KBM-7 (cell line): ENCODE data around the gene MOGAT1.

Experiments
- DNase-seq: peaks from one replicate; pipeline ENCODE4 v3.0.0-alpha.2; 2015
- in situ Hi-C: fragments of 300-500 bp; cut with MboI; formaldehyde crosslinking; loops from 2 replicates; pipeline ENCODE4 v1.14.3; 2020; ENCODE audit warnings: low sequenced_read_pairs, low pct_unique_long_range_greater_than_20kb, mixed read lengths

Gene MOGAT1

DNA sequence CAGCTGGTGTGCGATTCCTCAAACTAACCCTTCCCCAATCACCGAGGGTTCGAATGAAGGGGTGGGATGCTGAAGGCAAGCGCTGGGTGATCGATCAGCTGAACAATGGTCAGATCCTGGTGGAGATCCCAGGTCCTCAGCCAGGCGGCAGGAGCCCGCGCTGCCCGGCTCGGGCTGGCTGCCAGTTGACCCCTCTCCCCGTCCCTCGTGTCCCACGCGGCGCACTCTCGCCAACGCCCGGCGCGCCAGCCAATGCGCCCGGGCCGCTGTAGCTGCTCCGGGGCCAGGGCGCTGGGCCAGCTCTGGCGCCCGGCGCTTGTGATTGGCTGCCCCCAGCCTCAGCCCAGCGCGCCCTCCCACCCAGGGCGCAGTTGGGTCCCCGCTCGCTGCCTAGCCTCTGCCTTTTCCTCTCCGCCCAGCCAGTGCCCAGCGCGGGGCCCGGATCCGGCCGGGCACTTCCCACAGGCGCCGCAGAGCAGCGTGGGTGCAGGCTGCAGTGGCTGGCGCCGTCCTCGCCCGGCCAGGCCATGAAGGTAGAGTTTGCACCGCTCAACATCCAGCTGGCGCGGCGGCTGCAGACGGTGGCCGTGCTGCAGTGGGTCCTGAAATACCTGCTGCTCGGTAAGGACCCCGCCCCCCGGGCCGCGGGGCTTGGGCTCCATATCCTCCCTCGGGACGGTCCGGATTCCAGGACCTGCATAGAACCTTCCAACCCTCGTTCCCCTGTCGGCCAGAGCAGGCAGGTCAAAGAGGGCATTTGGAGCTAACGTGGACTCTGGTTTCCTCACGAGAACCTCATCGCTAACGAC is at the start of gene MOGAT1:
MOGAT1 (plus strand) TSS at position 400 of the 809 bp plus-strand sequence; CDS start at position 528, 128 bp downstream.
- no peak for DNase-seq
- in situ Hi-C loops, result no loop called here

GRCh38 chr2:222621893-222622292 is 49.6 kb upstream of the MOGAT1 start:
- in situ Hi-C loops, result no loop called here
- no peak for DNase-seq

DNA sequence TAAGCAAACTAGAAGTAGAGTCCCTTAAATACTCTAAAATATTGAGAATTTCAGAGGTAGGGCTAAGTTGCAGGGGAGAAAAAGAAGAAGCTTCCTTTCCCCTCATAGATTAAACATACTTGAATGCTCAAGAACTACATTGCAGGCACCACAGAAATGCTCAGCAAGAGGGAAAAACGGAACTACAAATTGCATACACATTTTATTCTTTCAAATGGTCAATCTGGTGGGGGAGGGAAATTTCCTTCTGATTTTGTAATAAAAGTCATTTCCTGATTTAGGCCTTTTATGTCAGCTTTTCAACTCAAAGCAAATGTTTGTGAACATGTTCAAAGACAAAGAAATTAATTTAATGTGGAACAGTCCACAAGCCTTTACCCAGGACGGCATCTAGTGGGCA is 48.5 kb upstream of the MOGAT1 start:
- no peak for DNase-seq
- in situ Hi-C loops, result no loop called here

- no peak for DNase-seq
- in situ Hi-C loops, result no loop called here
These were observed 47.6 kb upstream of the MOGAT1 start for GRCh38 chr2:222623756-222624309.

GRCh38 chr2:222627764-222628163 is 43.7 kb upstream of the MOGAT1 start:
- in situ Hi-C loops, result no loop called here
- no peak for DNase-seq

DNA sequence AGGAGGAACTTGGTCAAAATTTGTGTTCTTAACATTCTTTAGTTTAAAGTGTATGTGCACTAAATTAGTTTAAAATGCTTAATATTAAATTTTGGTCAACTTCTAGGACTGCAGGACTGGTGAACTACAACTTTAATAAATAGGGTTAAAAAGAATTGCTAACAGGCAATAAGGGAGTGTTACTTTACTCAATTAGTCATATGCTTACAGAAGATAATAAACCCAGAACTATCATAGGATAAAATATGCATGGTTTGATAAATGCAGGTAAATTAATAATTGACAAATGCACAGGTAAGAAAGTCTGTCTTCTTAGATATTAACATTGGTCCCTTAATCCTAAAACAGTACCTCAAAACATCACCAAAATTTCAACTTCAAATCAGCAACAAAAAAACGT is 36.2 kb upstream of the MOGAT1 start:
- in situ Hi-C loops, result no loop called here
- no peak for DNase-seq

DNA sequence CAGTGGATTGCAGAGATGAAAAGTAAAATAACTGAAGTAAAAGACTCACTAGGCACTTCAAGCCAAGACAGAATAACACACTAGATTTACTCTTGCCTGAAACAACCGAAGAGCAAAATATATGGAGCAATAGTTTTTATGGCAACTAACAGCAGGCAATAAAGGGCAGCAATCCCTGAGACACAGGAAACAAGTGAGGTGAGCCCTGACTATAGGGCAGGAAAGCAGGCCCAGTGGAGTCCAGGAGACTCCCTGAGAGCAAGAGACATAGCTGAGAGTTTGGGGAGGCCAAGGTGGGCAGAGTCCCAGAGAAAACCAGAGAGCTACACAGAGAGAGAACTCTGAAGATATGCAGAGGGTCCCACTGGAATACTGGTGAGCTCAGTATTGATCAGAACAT is 34.4 kb upstream of the MOGAT1 start:
- in situ Hi-C loops, result no loop called here
- no peak for DNase-seq

- in situ Hi-C loops, result no loop called here
- no peak for DNase-seq
These were observed 30.1 kb upstream of the MOGAT1 start for GRCh38 chr2:222641336-222641735.

- DNase-seq, result no peak
- in situ Hi-C loops, result no loop called here
These were observed 28.3 kb upstream of the MOGAT1 start for GRCh38 chr2:222643134-222643533.

GRCh38 chr2:222646008-222646407 is 25.4 kb upstream of the MOGAT1 start:
- no peak for DNase-seq
- in situ Hi-C loops, result no loop called here

GRCh38 chr2:222649801-222650200 is 21.7 kb upstream of the MOGAT1 start:
- no peak for DNase-seq
- in situ Hi-C loops, result no loop called here

DNA sequence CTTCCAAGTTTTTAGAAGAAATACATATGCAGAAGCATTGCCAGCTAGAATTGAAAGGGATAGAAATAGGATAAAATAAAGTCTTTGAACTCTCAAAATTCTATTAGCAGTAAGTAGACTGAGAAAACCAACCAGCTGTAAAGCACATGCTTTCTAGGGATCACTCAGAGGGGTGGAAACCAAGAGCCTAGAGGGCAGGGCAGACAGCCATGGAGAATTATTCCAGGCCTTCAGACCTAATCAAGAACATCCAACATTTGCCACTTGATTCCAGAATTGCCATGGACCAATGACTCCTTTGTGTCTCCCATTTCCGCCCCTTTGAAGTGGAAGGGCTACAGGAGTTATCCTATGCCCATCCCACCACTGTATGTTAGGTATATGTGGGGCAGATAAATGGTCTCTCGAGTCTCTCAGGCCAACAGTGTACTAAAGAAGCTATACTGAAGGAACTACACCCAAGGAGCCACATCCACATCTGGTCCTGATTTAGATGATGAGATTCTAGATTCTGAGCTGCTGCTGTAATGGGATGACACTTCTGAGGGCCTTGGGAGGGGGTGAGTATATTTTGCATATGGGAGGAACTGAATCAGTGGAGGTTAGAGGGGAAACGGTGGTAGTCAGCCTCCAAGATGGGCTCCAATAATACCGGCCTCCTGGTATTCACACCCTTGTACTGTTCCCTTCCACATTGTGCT is 19.6 kb upstream of the MOGAT1 start:
- no peak for DNase-seq
- in situ Hi-C loops, result no loop called here

DNA sequence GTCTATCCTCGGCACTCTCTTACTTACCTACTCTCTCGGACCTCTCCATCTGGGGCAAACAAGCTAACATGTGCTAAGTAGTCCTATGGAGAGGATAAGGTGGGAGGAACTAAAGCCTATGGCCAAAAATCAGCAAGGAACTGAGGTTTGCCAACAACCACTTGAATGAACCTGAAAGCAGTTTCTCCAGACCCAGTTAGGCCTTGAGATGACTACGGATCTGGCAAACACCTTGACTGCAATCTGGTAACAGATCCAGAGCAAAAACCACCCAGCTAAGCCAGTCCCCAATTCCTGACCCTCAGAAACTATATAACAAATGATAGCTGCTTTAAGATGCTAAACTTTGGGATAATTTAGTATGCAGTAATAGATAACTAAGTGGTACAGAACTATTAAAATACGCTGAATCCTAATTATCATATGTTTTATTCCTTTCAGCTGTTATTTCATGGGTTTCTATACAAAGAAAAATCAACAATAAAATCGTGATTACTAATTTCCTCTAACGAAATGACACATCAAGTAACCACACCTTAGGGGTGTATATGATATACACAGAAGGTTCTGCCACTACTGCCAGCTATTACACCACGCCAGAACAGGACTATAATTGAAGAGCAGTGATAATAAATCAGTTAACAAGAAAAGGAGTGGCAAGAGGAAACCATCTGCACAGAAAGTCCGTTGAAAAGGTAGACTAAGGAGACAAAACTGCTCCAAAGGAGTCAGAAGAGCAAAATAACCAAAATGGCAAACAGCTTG is 18.8 kb upstream of the MOGAT1 start:
- DNase-seq, result peak; percentile 18
- in situ Hi-C loops, result no loop called here

DNA sequence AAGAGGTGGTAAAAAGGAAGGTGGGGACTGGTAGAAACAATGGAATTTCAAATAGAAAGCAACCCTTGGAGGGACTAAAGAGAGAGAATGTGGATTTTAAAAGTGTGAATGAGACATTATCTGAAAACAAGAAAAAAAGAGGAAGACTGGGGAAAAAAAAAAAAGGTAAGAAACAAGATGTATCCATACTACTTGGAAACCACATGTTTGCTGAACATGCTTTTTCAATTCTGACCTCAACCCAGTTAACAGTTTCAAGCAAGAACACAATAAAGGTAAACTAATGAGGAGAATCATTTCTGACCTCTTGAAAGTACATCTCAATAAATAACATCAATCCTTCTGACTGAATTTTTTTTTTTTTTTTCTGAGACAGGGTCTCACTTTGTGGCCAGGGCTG is 18.2 kb upstream of the MOGAT1 start:
- in situ Hi-C loops, result no loop called here
- DNase-seq, result peak; percentile 19

DNA sequence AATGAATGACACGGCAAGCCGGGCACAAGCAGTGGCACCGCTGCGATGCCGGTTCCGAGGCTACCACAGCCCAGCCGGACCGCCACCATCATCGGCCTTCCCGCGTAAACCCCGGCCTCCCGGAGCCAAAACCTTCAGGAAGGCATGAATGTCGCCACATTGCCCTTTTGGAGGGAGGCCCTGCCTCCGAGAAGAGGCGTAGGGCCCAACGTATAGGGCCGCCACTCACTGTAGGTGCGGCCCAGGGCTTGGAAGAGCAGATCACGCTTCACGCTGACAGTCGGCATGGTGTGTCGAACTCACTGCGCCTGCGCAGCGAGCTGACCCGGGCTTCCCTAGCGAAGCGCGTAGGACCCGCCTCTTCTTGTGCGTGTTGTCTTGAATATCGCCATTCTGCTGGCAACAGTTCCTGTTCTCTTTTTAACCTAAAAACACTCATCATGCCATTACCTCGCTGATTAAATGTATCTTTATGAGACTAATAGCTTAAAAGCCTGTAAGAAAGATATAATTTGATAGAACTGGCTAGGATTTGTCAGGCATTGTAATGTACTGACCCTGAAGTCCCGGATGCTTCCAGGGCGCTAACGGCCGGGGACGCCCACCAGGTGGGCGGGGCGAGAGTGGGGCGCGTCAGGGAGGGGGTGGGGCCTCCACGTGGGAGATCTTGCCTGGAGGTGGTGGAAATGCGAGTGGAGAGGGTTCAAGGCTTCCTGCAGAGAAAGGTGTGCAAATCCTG is 15.5 kb upstream of the MOGAT1 start, which contains the start of gene FARSB:
FARSB (minus strand) TSS at position 306 of the 739 bp plus-strand sequence; CDS start at position 287, 19 bp downstream.
- in situ Hi-C loops, result no loop called here
- DNase-seq, result peak; percentile 96

DNA sequence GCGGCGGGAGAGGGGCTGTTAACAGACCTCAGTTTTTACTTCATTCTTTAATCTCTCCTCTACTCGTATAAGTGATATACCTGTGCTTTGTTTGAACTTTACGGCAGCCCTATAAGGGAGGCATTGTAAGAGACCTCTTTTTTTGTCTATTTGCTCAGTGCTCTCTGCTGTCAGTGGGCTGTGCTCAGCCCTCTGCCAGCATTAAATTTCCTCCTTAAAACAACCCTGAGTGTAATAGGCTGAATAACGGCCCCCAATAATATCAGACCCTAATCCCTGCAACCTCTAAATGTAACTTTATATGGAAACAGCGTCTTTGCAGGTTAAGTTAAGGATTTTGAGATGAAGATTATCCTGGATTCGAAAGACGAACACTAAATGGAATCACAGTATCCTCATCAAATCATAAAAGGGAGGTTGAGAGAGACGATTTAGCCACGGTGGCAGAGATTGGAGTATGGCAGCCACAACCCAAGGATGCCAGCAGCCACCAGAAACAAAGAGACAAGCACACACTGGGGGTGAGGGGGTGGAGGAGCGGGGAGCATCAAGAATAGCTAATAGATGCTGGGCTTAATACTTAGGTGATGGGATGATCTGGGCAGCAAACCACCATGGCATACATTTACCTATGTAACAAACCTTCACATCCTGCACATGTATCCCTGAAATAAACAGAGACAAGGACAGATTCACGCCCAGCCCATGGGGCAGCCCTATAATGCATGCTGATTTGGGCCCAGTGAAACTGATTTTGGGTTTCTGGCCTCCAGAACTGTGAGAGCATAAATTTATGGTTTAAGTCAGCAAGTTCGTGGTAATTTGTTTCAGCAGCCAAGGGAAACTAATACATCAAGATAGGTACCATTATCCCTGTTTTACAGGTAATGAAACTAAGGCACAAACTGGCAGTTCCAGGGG is 14.7 kb upstream of the MOGAT1 start:
- DNase-seq, result peak; percentile 12
- in situ Hi-C loops, result no loop called here

- DNase-seq, result no peak
- in situ Hi-C loops, result no loop called here
These were observed 8.0 kb upstream of the MOGAT1 start for GRCh38 chr2:222663479-222663878.
